Activated CD4-positive, alpha-beta T cell treated with anti-CD3 and anti-CD28 coated beads for 4 hours (primary cell): ENCODE data around the gene VGLL3.
"Not testable (repeated sequence)": the region's sequence is repeated elsewhere in the genome, so short reads cannot be mapped to it uniquely, and the experiment has no call there.

Experiments
- DNase-seq, 2 donors: peaks; one replicate each; pipeline ENCODE4 v3.0.0-alpha.2; 2020

The VGLL3 gene

GRCh38 chr3:86989006-86989405, 1.9 kb downstream of the VGLL3 start:
- DNase-seq = no peak

GRCh38 chr3:86988235-86988634, 2.7 kb downstream of the VGLL3 start:
- no peak for DNase-seq

- DNase-seq = no peak
These were observed 3.6 kb downstream of the VGLL3 start for GRCh38 chr3:86987421-86987715.

- no peak for DNase-seq
These were observed 4.1 kb downstream of the VGLL3 start for GRCh38 chr3:86986671-86987420.

- DNase-seq = no peak
These were observed 5.6 kb downstream of the VGLL3 start for GRCh38 chr3:86985181-86985826.

GRCh38 chr3:86984271-86984670, 6.7 kb downstream of the VGLL3 start:
- DNase-seq = no peak

GRCh38 chr3:86982883-86983282, 8.1 kb downstream of the VGLL3 start:
- DNase-seq = no peak

- DNase-seq = no peak
These were observed 12.8 kb downstream of the VGLL3 start for GRCh38 chr3:86978111-86978551.

GRCh38 chr3:86976219-86976618, 14.7 kb downstream of the VGLL3 start:
- DNase-seq = no peak

- DNase-seq = not testable (repeated sequence)
These were observed 16.8 kb downstream of the VGLL3 start for GRCh38 chr3:86974177-86974576.

- DNase-seq = no peak
These were observed 17.5 kb downstream of the VGLL3 start for GRCh38 chr3:86973440-86973839.

GRCh38 chr3:86969500-86970189, 21.3 kb downstream of the VGLL3 start:
- no peak for DNase-seq

- DNase-seq = no peak
These were observed 22.6 kb downstream of the VGLL3 start for GRCh38 chr3:86968244-86968932.

GRCh38 chr3:86967062-86967461, 23.9 kb downstream of the VGLL3 start:
- DNase-seq = no peak

GRCh38 chr3:86965166-86965565, 25.8 kb downstream of the VGLL3 start:
- no peak for DNase-seq

- DNase-seq = no peak
These were observed 27.3 kb downstream of the VGLL3 start for GRCh38 chr3:86963611-86964010.

- DNase-seq = no peak
These were observed 29.7 kb downstream of the VGLL3 start for GRCh38 chr3:86961297-86961696.

GRCh38 chr3:86960550-86960949, 30.4 kb downstream of the VGLL3 start:
- DNase-seq = no peak

- no peak for DNase-seq
These were observed 32.4 kb downstream of the VGLL3 start for GRCh38 chr3:86958534-86958933.

- DNase-seq = no peak
These were observed 36.2 kb downstream of the VGLL3 start for GRCh38 chr3:86954747-86955146.

- DNase-seq = no peak
These were observed 36.7 kb downstream of the VGLL3 start for GRCh38 chr3:86954226-86954625.

GRCh38 chr3:86951322-86951721, 39.6 kb downstream of the VGLL3 start:
- DNase-seq = no peak

- DNase-seq = no peak
These were observed 40.2 kb downstream of the VGLL3 start for GRCh38 chr3:86950717-86951116.

- no peak for DNase-seq
These were observed 41.1 kb downstream of the VGLL3 start for GRCh38 chr3:86949850-86950249.
